Testis (tissue), 3 donors: ENCODE results near the gene DDX19B. TPM values are rescaled to one million over a fixed set of nuclear protein-coding genes. Genes with fewer than 3 reads are reported as not detected.

Experiments used
- DNase-seq: peaks from one replicate; pipeline ENCODE4 v3.0.0-alpha.2; 2019
- H3K27ac ChIP-seq, 2 donors: fragments of 200-600 bp; sonication (generic); one replicate each; pipeline ENCODE4 v1.5.1; 2019
- H3K27me3 ChIP-seq: fragments of 200-600 bp; sonication (generic); one replicate; pipeline ENCODE4 v1.5.1; 2019
- H3K36me3 ChIP-seq: fragments of 200-600 bp; sonication (generic); one replicate; pipeline ENCODE4 v1.5.1; 2017; ENCODE audit warnings: low read depth; ENCODE audit errors: missing control alignments
- H3K4me1 ChIP-seq: fragments of 200-600 bp; sonication (generic); one replicate; pipeline ENCODE4 v1.5.1; 2019
- H3K4me3 ChIP-seq, 2 donors: fragments of 200-600 bp; sonication (generic); one replicate each; pipeline ENCODE4 v1.5.1; 2017 to 2019
- H3K9me3 ChIP-seq: fragments of 200-600 bp; sonication (generic); one replicate; pipeline ENCODE4 v1.5.1; 2017
- CTCF ChIP-seq, 3 experiments: fragments of 450-650 bp in 2 of 3; fragments of 200-600 bp in 1 of 3; sonication (generic) in 1 of 3; IDR thresholded peaks; one replicate each; pipeline ENCODE4 v1.5.1; 2016 to 2019; ENCODE audit warnings: antibody characterized with exemption in 3 of 3, mild to moderate bottlenecking in 2 of 3, moderate library complexity in 1 of 3
- POLR2A ChIP-seq: fragments of 450-650 bp; IDR thresholded peaks from one replicate; pipeline ENCODE4 v1.6.1; 2017; ENCODE audit warnings: antibody characterized with exemption, mild to moderate bottlenecking, moderate library complexity
- WGBS, 2 donors: methylation state at CpG; one replicate each; pipeline ENCODE4 v1.1.5; 2018; 5-methylcytosine and 5-hydroxymethylcytosine counted together
- intact Hi-C: fragments of 100-400 bp; cut with DNase I; formaldehyde crosslinking; loops from one replicate; pipeline ENCODE4 v1.15.1; 2023; ENCODE audit warnings: low total_unique reads
- polyA plus RNA-seq: library from polyadenylated mRNA; stranded (reverse); fragments of 350-450 nt; fragmentation: Illumina TruSeq; extraction: RNeasy Lipid Tissue Mini Kit (QIAGEN cat#74804); gene quantifications from one replicate; pipeline ENCODE4 v1.2.3, GENCODE V29; 2014; ENCODE audit warnings: low read depth, low replicate concordance; ENCODE audit not compliant: insufficient read depth
- total RNA-seq, 2 donors: library from RNA; depleted of rRNA; stranded (reverse); fragments of >200 nt; gene quantifications; one replicate each; pipeline ENCODE4 v1.2.3, GENCODE V29; 2016

The DDX19B gene
- total and polyA plus RNA-seq, 3 donors from 2014 or later = 59.5 to 123 (median 80.2) TPM

GRCh38 chr16:70372921-70373728 is 74.1 kb downstream of the DDX19B start:
- Histone ChIP-seq H3K36me3 (no peaks in the 10 kb centered on the region), H3K27me3 (no peaks in the 10 kb centered on the region), H3K9me3 (no peaks in the 10 kb centered on the region), H3K27ac (no peak overlapping the region), H3K4me1 (no peaks in the 10 kb centered on the region), H3K4me3 (no peak overlapping the region)
- intact Hi-C loops = no loop called here
- TF ChIP-seq POLR2A (no peak), CTCF (IDR thresholded peaks at IDR 0.05) (no peak)
- DNase-seq = no peak
- 92 to 97% methylated on average over 22 of the region's 22 CpGs for WGBS, 2 donors

- Histone ChIP-seq H3K27me3 (no peaks in the 10 kb centered on the region), H3K4me3 (no peak overlapping the region), H3K4me1 (no peaks in the 10 kb centered on the region), H3K9me3 (no peaks in the 10 kb centered on the region), H3K36me3 (no peaks in the 10 kb centered on the region), H3K27ac (no peak overlapping the region)
- no peak for TF ChIP-seq CTCF (IDR thresholded peaks at IDR 0.05)
- WGBS, 2 donors = 95% methylated on average over 8 of the region's 8 CpGs
- no peak for DNase-seq
- intact Hi-C loops = no loop called here
Measured at GRCh38 chr16:70374213-70374612, 75.2 kb downstream of the DDX19B start.

GRCh38 chr16:70375636-70376611 is 76.9 kb downstream of the DDX19B start:
- TF ChIP-seq CTCF (IDR thresholded peaks at IDR 0.05) (no peak), POLR2A (no peak)
- WGBS, 2 donors = 91% methylated on average over 16 of the region's 16 CpGs
- Histone ChIP-seq H3K9me3 (no peaks in the 10 kb centered on the region), H3K4me1 (no peaks in the 10 kb centered on the region), H3K4me3 (no peak overlapping the region), H3K36me3 (no peaks in the 10 kb centered on the region), H3K27ac (no peak overlapping the region), H3K27me3 (no peaks in the 10 kb centered on the region)
- no peak for DNase-seq
- intact Hi-C loops = no loop called here

- no peaks in the 10 kb centered on the region for H3K36me3 ChIP-seq
- H3K4me1 ChIP-seq = no peaks in the 10 kb centered on the region
- H3K4me3 ChIP-seq = no peak overlapping the region
- H3K27ac ChIP-seq = no peak overlapping the region
- intact Hi-C loops = no loop called here
- no peak for TF ChIP-seq POLR2A
- no peak for TF ChIP-seq CTCF (IDR thresholded peaks at IDR 0.05)
- no peaks in the 10 kb centered on the region for H3K9me3 ChIP-seq
- H3K27me3 ChIP-seq = no peaks in the 10 kb centered on the region
- DNase-seq = no peak
- WGBS, 2 donors = 51 to 52% methylated on average over 2 of the region's 2 CpGs
Measured at GRCh38 chr16:70377782-70378181, 78.8 kb downstream of the DDX19B start.
